Measurements from ENCODE around the gene FRYL.
A peak's percentile ranks its signal among the peaks of the same experiment; 100 is the strongest.

FRYL gene

GRCh38 chr4:48623182-48623780 lies 156.8 kb downstream of the FRYL start:
- DNase-seq (ENCODE audit: low read depth in 2 of 2, low spot score in 1 of 2): no peak

DNA sequence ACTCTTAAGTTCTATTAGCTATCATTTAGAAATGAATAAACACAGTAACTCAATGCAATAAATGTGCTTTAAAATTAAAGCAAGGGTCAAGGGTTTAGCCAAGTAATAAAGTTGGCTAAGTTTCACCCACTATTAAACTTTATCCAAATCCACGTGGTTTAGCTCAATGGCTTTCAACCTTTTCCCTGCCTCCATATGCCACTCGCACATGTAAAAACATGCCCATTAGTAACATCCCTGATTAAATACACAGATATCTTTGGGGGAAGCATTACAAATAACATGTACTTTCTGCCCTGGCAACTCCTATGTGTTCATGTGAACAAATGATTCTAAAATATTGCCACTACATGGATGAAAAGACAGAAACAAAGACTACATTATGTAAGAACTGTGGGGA lies 159.2 kb downstream of the FRYL start:
- no peak for DNase-seq (ENCODE audit: low read depth in 2 of 2, low spot score in 1 of 2)

DNA sequence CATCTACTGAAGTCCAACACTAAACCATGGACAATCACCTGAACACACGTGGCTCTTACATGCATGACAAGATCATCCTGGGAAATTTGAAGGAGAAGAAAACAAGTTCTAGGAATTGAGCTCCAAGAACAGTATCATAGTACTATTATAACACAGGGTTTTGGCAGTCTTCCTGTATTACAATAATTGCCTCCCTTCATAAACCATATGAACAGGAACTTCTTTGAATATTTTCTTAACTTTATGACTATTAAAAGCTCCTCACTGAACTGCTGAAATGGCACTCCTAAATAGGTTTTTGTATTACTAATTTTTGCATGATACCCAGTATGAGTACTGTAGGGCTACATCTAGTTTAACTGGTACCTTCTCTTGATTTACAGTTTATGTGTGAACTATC lies 160.0 kb downstream of the FRYL start:
- DNase-seq (ENCODE audit: low read depth in 2 of 2, low spot score in 1 of 2): no peak

DNA sequence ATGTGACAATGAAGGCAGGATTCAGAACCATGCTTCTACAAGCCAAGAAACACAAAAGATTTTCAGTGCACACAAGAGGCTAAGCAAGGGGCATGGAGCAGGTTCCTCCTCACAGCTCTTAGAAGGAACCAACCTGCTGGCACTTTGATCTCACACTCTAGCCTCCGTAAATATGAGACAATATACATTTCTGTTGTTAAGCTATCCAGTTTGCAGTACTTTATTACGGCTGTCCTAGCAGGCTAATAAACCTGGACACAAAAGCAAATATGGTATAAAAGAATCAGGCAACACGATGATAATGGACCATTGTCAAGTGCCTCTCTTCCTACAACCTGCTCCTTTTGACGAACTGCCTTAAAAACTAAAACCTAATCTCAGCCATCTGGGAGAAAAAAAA lies 175.6 kb downstream of the FRYL start:
- no peak for DNase-seq (ENCODE audit: low read depth in 2 of 2, low spot score in 1 of 2)

GRCh38 chr4:48604041-48604440 lies 176.0 kb downstream of the FRYL start:
- DNase-seq (ENCODE audit: low read depth in 2 of 2, low spot score in 1 of 2): no peak

- DNase-seq (ENCODE audit: low read depth in 2 of 2, low spot score in 1 of 2): no peak
These were observed 176.6 kb downstream of the FRYL start for GRCh38 chr4:48603366-48604003.

DNA sequence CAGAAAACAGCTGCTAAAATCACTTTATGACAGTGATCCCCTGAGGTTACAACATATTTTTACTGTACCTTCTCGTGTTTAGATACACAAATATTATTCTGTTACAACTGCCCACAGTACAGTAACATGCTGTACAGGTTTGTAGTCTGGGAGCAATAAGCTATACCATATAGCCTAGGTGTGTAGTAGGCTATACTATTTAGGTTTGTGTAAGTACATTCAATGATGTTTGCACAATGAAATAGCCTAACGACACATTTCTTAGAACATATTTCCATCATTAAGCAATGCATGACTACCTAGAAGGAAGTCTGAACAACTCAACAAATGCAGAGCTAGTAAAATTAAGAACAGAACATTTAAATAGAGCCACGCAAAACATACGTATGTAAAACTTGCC lies 177.3 kb downstream of the FRYL start:
- DNase-seq (ENCODE audit: low read depth in 2 of 2, low spot score in 1 of 2): no peak

- no peak for DNase-seq (ENCODE audit: low read depth in 2 of 2, low spot score in 1 of 2)
These were observed 177.9 kb downstream of the FRYL start for GRCh38 chr4:48602222-48602621.

DNA sequence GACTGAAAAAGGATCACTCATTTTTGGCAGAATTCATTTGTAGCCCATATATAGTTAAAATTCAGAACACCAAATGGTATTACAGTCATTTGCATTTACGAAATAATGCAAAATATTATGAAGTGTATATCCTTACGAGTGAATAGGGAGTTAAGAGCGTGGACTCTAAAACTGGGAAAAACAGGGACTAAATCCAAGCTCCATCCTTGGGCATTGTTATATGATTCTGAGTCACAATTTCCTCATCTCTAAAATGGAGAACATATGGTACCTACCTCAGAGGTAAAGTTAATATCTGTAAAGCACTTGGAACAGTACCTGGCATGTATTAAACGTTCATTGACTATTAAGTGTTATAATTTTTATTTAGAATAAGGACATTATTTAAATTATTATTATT lies 183.7 kb downstream of the FRYL start:
- no peak for DNase-seq (ENCODE audit: low read depth in 2 of 2, low spot score in 1 of 2)

DNA sequence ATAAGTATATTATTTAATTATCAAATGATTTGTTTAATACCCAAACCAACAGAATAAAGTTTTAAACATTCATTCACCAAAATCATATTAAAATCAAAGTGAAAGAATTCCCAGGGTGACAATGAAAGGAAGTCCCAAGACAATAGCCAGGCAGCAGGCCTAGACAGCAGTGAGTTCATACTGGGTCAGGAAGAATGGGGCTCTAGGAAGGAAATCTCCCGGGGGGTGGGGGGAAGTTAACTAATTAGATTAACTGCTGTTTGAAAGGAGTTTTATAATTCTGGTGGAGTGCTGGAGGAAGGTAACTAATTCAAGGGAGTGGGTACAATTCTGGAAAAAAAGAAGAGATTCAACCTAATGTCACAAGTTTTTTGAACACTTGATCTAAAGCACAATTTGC lies 185.9 kb downstream of the FRYL start:
- DNase-seq (ENCODE audit: low read depth in 2 of 2, low spot score in 1 of 2): no peak

GRCh38 chr4:48591372-48591771 lies 188.7 kb downstream of the FRYL start:
- no peak for DNase-seq (ENCODE audit: low read depth in 2 of 2, low spot score in 1 of 2)

DNA sequence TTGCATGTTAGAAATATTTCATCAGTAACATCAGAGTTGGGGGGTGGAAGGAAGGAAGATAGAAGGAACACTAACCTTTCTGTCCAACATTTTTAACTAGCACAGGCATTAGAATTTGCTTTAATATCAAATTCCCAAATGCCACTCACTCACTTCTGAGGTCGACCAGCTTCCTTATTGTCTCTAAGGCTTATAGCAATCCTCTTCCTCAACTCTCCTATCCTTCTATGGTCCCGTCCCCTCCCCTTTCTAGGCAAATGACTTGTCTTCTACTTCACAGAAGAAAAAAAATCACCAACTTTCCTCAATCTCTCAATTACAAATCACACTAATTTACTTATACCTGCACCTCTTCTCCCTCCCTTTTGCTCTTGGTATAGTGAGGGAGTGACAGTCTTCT lies 189.2 kb downstream of the FRYL start:
- DNase-seq (ENCODE audit: low read depth in 2 of 2, low spot score in 1 of 2): no peak

- DNase-seq (ENCODE audit: low read depth in 2 of 2, low spot score in 1 of 2): no peak
These were observed 191.0 kb downstream of the FRYL start for GRCh38 chr4:48589098-48589445.

DNA sequence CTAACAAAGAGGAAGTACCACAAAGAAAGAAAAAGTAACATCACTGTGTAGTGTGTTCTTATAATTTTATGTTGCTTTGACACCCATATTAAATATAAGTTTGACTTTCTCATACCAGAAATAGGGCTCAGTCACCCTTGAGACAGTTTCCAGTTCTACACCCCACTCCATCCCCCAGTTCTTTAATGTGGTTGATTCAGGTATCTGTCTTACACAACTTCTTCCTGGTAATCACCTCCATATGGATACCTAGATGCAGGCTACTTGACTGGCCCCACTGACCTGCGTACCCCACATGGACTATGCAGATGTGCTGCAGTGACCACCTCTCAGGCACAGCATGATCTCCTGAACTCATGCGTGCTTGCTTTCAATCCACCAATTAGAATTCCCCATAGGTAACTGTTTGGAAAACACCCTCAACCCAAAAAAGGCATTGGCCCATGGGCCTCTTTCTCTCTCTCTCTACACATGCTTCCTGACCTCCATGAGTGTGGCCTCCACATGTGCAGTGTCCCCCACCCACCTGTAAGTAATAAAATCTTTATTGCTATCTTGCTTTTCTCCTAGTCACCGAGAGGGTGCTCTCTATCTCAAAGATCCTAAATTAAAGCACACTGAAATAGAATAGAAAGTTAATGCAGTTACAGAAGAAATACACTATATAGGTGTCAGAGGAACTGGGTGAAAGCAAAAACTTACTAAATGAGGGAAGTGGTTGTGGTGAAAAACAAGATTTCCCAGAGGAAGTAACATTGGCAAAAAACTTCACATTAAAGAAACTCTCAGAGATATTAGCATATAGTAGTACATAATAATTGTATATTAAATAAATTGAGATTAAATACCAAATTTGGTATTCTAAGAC lies 191.6 kb downstream of the FRYL start:
- no peak for DNase-seq (ENCODE audit: low read depth in 2 of 2, low spot score in 1 of 2)

- no peak for DNase-seq (ENCODE audit: low read depth in 2 of 2, low spot score in 1 of 2)
These were observed 194.7 kb downstream of the FRYL start for GRCh38 chr4:48585401-48585800.

GRCh38 chr4:48578132-48578968 lies 201.7 kb downstream of the FRYL start:
- peak; percentile 4 to 14 for DNase-seq (ENCODE audit: low read depth in 2 of 2, low spot score in 1 of 2)

GRCh38 chr4:48575964-48576363 lies 204.1 kb downstream of the FRYL start:
- no peak for DNase-seq (ENCODE audit: low read depth in 2 of 2, low spot score in 1 of 2)

DNA sequence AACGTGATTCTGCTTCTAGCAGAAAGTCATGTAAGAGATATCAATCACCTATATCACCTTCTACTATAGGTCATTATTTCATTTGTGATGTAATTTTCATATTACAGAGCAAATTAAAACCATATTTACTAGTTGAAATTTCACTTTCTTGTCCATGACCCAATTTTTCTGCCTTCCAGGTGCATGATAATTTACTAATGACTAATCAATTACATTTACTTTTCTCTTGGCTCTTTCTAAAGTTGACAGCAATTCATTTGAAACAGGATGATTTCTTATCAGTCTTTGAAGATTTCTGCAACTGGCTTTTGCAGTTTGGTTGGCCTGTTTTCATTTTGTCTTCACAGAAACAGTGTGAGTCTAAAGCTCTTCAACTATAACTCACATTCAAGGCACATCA lies 208.6 kb downstream of the FRYL start:
- no peak for DNase-seq (ENCODE audit: low read depth in 2 of 2, low spot score in 1 of 2)

GRCh38 chr4:48570646-48571220 lies 209.3 kb downstream of the FRYL start:
- DNase-seq (ENCODE audit: low read depth in 2 of 2, low spot score in 1 of 2): no peak

DNA sequence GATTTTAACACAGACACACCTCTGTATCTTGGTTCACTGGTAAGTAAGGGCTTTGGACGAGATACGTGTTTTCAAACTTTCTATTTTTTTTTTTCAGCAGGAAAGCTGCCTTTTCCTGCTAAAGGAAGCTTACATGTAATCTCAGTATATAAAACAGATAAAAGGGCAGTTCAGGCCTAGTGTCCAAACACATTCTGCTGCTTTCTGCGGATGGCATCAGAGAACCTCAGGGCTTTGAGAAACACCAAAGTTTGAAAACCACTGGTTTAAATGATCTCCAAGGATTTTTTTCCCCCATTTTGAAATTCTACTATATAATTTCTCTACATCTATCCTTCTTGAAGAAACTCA lies 214.1 kb downstream of the FRYL start:
- no peak for DNase-seq (ENCODE audit: low read depth in 2 of 2, low spot score in 1 of 2)

DNA sequence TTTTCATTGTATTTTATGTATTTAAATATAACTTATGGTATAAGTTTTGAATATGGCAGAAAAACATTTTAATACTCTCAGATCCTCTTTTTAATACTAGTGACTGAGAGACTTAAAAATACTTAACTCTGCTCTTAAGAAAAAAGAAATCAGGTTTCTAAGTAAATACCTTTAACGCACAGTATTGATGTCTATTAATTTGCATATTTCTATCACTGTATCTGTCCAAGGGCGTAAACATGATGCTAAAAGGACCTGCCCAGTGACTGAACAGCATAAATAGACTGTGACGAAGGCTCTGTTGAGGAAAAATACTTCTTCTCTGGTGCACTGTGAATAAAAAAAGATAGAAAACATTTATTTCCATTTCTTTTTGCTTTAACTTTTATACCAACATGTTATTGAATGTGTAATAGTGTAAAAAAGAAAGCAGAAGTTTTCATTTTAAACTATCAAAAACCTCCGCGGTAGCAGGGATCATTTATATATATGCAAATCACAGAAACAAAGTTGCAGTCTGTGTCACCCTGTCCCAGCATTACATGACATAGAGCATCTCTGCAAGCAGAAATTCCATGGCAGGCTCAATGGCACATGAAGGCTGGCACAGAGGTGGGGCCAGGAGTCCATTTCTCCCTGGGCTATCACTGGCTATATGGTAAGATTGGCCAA lies 214.6 kb downstream of the FRYL start:
- DNase-seq (ENCODE audit: low read depth in 2 of 2, low spot score in 1 of 2): no peak
